HG03457 (cell line): ENCODE data around the gene ROCK2.
A peak's percentile ranks its signal among the peaks of the same experiment; 100 is the strongest.

Experiments used
- ATAC-seq: cut with Tn5 transposase; IDR thresholded peaks from one replicate; pipeline ENCODE4 v1.9.1; 2021; ENCODE audit warnings: moderate number of reproducible peaks; ENCODE audit not compliant: unreplicated experiment

Gene ROCK2

GRCh38 chr2:11344342-11344955 is at the start of gene ROCK2:
TSS of gene ROCK2 (minus strand) at chr2:11344636. CDS start at chr2:11344136, 500 bp downstream.
- peak; percentile 50 for ATAC-seq

DNA sequence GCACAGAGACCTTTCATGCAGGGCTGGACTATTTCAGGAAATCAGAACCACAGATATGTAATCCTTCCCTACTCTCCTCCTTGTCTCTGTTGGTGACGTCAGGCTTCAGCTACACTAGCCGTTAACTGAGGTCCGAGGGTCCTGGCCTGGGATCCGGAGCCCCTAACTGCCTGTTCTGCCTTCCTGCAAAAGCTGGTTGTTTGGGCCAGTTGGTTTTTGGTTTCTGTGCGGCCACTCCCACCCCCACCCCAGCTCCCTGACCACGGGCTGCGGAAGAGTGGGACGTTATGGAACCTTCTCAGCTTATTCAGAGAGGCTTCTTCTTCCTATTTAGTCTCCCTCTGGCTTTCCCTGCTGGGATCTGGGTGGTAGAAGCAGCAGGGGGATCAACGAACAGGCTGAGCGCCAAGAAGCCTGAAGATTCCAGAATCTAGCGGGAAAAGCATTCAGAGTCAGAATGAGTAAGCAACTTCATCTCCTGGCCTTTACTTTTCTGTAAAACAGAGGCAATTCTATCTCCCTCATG is 49.3 kb upstream of the ROCK2 start:
- no peak for ATAC-seq

DNA sequence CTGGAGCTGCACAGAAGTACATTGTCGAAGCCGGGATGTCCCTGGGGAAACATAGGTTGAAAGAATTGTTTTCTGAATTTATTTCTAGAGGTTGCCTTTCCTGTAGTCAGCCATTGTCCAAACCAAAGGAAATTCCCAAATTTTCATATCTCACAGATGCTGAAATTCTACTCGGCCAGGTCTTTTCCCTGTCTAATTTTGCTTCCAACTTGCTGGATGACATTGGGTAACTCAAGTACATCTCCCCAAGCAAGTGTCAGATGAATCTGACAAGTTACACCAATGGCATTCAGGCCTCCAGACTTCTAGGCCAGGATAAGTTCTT is 47.5 kb upstream of the ROCK2 start:
- no peak for ATAC-seq

GRCh38 chr2:11390399-11390658 is 45.9 kb upstream of the ROCK2 start:
- ATAC-seq = no peak

- ATAC-seq = no peak
Observed at GRCh38 chr2:11389551-11390398, 45.3 kb upstream of the ROCK2 start.

GRCh38 chr2:11389052-11389420 is 44.6 kb upstream of the ROCK2 start:
- ATAC-seq = no peak

DNA sequence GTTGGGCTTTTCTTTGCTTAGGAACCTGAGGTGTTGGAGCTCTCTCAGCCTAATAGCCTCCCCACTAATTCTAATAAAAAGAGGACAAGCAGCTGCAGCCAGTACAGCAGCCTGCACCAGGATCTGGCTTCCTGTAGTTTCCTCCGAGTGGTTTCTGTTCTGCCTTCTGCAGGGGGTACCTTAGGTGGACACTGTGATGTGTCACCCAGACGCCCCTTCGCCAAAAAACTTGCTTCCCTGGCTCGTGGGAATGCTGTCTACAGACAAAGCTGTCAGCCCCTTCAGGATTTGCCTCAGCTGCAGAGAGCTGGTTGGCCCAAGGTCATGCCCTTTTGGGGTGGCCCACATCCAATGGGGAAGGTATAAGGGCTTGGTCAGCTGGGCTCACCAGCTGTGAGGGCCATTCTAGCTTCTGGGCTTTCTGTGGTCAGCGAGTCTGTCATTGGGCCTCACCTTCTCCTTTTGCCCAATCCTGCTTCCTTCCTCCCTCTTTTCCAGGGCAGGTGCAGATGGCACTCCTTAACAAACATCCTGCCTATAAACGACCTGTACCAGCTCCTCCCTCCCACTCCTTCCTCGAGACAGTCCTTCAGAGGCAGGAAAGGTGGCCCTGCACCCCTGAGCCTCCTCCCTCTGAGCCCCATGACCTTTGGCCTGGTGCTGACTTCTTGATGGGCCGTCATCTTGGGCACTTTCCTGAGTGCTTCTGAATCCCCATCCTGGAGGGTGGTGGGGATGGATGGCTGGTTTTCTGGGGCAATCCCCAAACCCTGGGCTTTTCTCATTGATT is 44.0 kb upstream of the ROCK2 start:
- ATAC-seq = no peak

- ATAC-seq = no peak
Observed at GRCh38 chr2:11387843-11388242, 43.4 kb upstream of the ROCK2 start.

DNA sequence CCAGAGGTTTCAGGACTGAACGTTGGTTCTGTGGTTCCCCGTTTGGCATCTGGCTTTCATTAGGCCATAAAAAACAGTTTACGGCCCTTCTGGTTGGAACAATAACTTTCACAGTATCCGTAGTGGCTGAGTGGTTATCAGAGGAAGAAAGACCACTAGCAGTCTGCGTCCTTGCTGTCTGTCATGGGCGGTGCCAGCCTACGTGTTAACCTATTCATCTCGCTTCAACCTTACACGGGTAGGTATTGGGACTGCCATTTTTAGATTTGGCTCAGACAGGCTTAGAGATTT is 42.6 kb upstream of the ROCK2 start:
- ATAC-seq = no peak

- ATAC-seq = no peak
Observed at GRCh38 chr2:11385847-11386246, 41.4 kb upstream of the ROCK2 start.

DNA sequence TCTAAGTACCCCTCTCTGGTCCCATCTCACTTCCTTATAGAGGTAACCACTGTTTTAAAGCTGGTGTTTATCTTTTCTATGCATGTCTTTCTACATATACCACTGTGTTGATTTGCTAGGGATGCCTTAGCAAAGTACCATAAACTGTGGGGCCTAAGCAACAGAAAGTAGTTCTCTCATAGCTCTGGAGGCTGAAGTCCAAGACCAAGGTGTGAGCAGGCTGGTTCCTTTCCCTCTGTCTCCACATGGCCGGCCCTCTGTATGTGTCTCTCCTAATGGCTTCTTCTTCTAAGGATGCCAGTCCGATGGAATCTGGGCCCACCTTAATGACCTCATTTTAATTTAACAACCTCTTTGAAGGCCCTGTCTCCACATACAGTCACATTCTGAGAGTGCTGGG is 40.8 kb upstream of the ROCK2 start:
- no peak for ATAC-seq

- no peak for ATAC-seq
Observed at GRCh38 chr2:11379558-11379957, 35.1 kb upstream of the ROCK2 start.

DNA sequence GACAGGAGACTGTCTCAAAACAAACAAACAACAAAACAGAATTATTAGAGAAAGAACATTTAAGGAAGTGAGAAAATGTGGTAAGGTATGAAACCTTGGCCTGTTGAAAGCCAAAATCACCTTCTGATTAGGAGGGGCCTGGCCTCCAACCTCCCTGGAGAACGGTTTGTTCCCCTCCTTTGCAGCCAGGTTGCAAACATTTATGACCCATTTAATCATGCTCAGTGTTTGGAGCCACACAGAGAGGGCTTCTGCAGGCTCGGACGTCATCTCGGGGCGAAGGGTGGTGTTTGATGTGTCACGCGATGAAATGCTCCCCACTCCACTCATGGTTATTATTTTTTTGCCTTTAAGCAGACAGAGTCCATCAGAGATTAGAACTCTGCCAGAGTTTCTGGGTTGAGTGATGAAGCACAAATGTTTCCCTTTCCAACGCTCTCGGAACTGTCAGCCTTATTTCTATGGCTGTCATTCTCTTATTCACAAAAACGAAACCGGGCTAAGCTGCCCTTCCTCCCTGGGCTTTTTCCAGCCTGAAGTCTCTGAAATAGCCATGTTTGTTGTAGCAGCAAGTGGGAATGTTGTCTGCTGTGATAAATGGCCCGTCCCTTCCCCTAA is 33.6 kb upstream of the ROCK2 start:
- peak; percentile 78 for ATAC-seq

GRCh38 chr2:11376071-11376470 is 31.6 kb upstream of the ROCK2 start:
- no peak for ATAC-seq

DNA sequence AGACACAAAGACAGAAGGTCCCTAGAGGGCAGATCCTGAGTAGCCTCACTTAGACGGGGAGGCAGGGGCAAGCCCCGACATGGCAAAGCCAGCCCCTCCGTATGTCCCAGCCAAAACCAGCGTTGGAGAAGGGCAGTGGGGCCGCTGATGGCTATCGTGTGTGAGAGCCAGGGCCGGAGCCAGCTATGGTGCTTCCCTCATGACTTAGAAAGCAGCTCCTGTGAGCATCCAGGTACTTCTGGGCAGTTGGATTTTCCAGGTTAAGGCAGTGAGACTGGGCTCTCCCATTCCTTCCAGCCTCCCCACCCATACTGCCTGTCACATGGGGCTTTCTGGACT is 31.2 kb upstream of the ROCK2 start:
- ATAC-seq = no peak

DNA sequence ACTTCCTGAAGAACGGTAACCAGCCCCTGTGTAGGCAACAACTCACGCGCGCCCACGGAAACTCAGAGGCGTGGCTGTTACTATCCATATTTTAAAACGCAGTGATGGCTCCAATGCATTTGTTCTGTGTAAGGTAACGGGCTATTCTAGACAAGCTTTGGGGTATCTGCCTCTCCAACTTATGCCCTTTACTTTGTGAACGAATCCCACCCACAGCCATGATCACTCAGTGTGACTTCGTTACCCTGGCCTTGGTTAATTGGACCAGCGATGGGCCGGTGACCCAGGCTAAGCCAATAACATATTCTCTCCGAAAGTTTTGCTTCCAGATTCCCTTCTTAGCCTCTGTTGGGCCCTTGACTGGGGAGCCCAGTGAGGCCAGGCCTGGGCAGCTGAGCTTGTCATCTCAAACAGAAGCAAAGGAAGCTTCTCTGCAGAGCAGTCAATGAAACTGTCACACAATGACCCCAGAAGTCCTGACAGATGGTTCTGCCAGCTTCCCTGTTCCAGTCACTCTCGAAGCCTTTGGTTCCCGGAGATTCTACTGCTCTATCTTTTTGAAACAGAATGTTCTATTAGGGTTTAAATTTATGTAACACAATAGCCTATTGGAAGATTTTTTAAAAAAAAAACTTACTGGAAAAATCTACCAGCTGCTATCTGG is 30.7 kb upstream of the ROCK2 start:
- ATAC-seq = no peak

DNA sequence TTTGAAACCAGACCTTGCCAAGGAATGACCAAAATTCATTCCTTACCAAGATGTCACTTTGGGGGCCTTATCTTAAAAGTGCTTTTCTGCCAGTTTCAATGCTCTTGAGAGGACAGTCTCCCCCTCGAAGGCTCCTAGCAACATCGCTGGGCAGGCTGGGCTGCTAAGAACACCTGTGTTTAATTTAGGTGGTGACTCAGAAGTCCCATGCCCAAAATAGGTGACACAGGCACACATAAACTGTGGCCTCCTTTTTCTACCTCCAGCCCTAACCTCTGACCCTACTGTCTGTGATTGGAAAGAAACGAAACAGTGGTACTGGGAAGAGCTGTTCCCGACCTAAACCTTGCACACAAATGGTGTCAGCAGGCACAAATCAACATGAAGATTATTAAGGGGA is 28.7 kb upstream of the ROCK2 start:
- no peak for ATAC-seq

- ATAC-seq = no peak
Observed at GRCh38 chr2:11371092-11371937, 26.9 kb upstream of the ROCK2 start.

- no peak for ATAC-seq
Observed at GRCh38 chr2:11370377-11371091, 26.1 kb upstream of the ROCK2 start.

GRCh38 chr2:11368059-11368572 is 23.7 kb upstream of the ROCK2 start:
- no peak for ATAC-seq
